HTERT RPE-1 (cell line): ENCODE results near the gene TMEM169.

ENCODE experiments used
- in situ Hi-C: fragments of 300-500 bp; cut with MboI; formaldehyde crosslinking; loops from 4 replicates; pipeline ENCODE4 v1.14.3; 2020; ENCODE audit warnings: low sequenced_read_pairs

TMEM169 gene

GRCh38 chr2:216081487-216082116 is at the start of gene TMEM169, which contains the start of gene PECR:
Gene TMEM169 (plus strand): TSS chr2:216081919. CDS start chr2:216095964, 14,045 bp downstream.
Gene PECR (minus strand): TSS chr2:216081809. CDS start chr2:216081741, 68 bp downstream.
- in situ Hi-C loops, result no loop called here

- in situ Hi-C loops, result no loop called here
Measured at GRCh38 chr2:216031960-216032689, 49.6 kb upstream of the TMEM169 start.

- in situ Hi-C loops, result no loop called here
Measured at GRCh38 chr2:216033403-216033802, 48.3 kb upstream of the TMEM169 start.

- in situ Hi-C loops, result no loop called here
Measured at GRCh38 chr2:216034065-216034464, 47.7 kb upstream of the TMEM169 start.

- in situ Hi-C loops, result no loop called here
Measured at GRCh38 chr2:216039918-216040317, 41.8 kb upstream of the TMEM169 start.

GRCh38 chr2:216041438-216041837 is 40.3 kb upstream of the TMEM169 start:
- in situ Hi-C loops, result no loop called here

- in situ Hi-C loops, result no loop called here
Measured at GRCh38 chr2:216043949-216044348, 37.8 kb upstream of the TMEM169 start.

GRCh38 chr2:216044883-216045486 is 36.7 kb upstream of the TMEM169 start:
- in situ Hi-C loops, result no loop called here

GRCh38 chr2:216047397-216047796 is 34.3 kb upstream of the TMEM169 start:
- in situ Hi-C loops, result no loop called here

- in situ Hi-C loops, result no loop called here
Measured at GRCh38 chr2:216049452-216049851, 32.3 kb upstream of the TMEM169 start.

- in situ Hi-C loops, result no loop called here
Measured at GRCh38 chr2:216051350-216051749, 30.4 kb upstream of the TMEM169 start.

- in situ Hi-C loops, result no loop called here
Measured at GRCh38 chr2:216052420-216052819, 29.3 kb upstream of the TMEM169 start.

- in situ Hi-C loops, result no loop called here
Measured at GRCh38 chr2:216055680-216056079, 26.0 kb upstream of the TMEM169 start.

GRCh38 chr2:216056739-216057138 is 25.0 kb upstream of the TMEM169 start:
- in situ Hi-C loops, result no loop called here

- in situ Hi-C loops, result no loop called here
Measured at GRCh38 chr2:216057688-216058193, 24.0 kb upstream of the TMEM169 start.

GRCh38 chr2:216059233-216059834 is 22.4 kb upstream of the TMEM169 start:
- in situ Hi-C loops, result no loop called here

- in situ Hi-C loops, result no loop called here
Measured at GRCh38 chr2:216064014-216064630, 17.6 kb upstream of the TMEM169 start.

GRCh38 chr2:216064665-216065064 is 17.1 kb upstream of the TMEM169 start:
- in situ Hi-C loops, result no loop called here

- in situ Hi-C loops, result no loop called here
Measured at GRCh38 chr2:216066230-216066629, 15.5 kb upstream of the TMEM169 start.

GRCh38 chr2:216069028-216069427 is 12.7 kb upstream of the TMEM169 start:
- in situ Hi-C loops, result no loop called here

- in situ Hi-C loops, result no loop called here
Measured at GRCh38 chr2:216070195-216070594, 11.5 kb upstream of the TMEM169 start.
